Measurements from ENCODE around the gene AKAP8L.
A peak's percentile ranks its signal among the peaks of the same experiment; 100 is the strongest.

Gene AKAP8L

DNA sequence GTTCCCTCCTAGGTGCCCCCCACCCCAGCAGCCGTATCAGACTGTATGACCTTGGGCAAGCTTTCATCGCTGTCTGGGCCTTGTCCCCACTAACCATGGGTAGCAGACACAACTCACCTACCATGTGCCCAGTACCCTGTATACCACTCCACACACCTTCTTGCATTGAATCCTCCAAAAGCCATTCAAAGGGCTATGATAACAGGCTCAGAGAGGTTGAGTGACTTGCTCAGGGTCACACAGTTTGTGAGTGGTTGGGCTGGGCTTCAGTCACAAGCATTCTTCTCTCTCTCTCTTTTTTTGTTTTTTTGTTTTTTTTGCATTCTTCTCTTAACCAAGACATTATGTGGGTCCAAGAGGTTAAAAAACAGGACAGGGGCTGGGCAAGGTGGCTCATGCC is 42.9 kb upstream of the AKAP8L start:
- TF ChIP-seq, protein P1, sequence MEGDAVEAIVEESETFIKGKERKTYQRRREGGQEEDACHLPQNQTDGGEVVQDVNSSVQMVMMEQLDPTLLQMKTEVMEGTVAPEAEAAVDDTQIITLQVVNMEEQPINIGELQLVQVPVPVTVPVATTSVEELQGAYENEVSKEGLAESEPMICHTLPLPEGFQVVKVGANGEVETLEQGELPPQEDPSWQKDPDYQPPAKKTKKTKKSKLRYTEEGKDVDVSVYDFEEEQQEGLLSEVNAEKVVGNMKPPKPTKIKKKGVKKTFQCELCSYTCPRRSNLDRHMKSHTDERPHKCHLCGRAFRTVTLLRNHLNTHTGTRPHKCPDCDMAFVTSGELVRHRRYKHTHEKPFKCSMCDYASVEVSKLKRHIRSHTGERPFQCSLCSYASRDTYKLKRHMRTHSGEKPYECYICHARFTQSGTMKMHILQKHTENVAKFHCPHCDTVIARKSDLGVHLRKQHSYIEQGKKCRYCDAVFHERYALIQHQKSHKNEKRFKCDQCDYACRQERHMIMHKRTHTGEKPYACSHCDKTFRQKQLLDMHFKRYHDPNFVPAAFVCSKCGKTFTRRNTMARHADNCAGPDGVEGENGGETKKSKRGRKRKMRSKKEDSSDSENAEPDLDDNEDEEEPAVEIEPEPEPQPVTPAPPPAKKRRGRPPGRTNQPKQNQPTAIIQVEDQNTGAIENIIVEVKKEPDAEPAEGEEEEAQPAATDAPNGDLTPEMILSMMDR (conservative IDR thresholded peaks at IDR 0.05; ENCODE audit: low read depth, low read length): no peak
- no peak overlapping the region for H3K4me3 ChIP-seq (ENCODE audit: low read depth, low read length)
- DNase-seq (ENCODE audit: low read depth): no peak

DNA sequence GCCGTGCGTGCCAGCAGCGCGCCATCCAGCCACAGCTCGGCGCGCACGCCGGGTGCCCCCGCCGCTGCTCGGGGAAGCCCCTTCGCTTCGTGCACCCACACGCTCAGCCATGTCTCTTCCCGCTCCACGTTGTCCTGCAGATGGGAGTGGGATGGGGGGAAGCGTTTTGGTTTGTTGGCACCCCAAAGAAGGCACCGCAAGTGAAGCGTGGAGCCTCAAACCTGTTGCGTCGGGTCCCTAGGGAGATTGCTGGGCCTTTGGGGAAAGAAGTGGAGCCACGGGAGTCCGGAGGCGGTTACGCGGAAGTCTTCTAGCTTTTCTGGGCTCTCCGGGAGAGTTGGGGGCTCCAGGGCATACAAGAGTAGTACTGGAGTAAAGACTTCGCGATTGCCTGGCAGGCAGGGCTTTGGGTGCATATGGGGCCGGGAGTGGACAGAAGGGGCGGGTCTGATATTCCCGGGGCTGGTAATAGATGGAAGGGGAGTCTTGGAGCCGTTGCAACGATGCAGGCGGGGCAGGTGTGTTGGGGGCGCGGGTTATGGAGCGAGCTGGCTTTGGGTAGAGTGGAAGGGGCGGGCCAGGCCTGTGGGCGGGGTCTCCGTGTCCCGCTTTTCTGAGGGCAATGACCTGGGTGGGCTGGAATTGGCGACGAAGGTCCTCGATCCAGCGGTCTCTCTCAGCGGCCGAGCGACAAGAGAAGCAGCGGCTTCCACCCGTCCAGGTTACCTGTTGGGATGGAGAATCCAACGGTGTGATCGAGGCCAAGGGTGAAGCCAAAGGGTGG is 39.1 kb upstream of the AKAP8L start:
- DNase-seq (ENCODE audit: low read depth): no peak
- H3K4me3 ChIP-seq (ENCODE audit: low read depth, low read length): no peak overlapping the region
- TF ChIP-seq, protein P1 (conservative IDR thresholded peaks at IDR 0.05; ENCODE audit: low read depth, low read length): no peak

DNA sequence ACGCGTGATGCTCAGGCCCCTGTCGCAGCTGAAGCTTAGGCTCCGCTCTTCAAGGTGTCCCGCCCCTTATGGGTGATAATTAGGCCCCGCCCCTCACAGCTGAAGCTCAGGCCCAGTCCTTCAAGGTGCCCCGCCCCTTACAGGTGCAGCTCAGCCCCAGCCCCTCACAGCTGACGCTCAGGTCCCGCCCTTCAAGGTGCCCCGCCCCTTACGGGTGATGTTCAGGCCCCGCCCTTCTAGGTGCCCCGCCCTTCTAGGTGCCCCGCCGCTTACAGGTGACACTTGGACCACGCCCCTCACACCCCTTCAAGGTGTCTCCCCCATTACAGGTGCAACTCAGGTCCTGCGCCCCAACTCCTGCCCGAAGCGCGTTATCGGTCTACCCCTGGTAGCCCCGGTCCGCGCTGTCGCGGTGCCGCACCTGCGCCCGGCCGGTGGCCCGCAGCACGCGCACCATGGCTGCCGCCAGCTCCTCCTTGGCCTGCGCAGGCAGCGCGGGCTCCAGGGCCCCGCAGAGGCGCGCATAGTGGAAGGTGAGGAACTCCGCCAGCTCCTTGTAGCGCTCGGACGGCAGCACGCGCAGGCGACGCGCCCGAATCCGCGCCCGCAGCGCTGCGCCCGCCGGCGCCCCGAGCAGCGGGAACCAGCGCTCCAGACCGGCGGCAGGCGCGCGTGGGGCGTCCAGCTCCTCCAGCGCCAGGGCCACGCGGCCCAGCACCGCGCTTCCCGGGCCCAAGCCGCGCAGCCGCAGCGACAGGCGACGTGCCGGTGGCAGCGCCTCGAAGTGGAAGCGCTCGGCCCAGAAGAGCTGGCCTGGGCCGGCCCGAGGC is 38.3 kb upstream of the AKAP8L start:
- H3K4me3 ChIP-seq (ENCODE audit: low read depth, low read length): no peak overlapping the region
- no peak for DNase-seq (ENCODE audit: low read depth)
- TF ChIP-seq, protein P1 (conservative IDR thresholded peaks at IDR 0.05; ENCODE audit: low read depth, low read length): no peak

DNA sequence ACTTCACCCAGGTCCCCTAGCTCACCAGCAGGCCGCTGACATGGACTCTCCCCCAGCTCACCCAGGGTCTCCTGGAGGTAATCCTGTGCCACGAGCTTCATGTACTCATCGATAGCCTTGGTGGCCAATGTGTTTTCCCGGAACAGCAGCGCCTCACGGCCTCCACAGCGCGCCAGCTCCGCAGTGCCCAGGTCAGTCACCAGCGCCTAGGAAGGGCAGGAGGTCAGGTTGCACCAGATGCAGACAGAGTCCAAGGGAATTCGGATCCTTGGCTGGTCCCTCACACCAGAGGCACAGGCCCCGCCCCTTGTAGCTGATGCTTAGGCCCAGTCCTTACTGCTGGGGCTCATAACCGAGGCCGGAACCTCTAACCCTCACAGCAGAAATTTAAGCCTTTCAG is 37.7 kb upstream of the AKAP8L start:
- DNase-seq (ENCODE audit: low read depth): no peak
- H3K4me3 ChIP-seq (ENCODE audit: low read depth, low read length): no peak overlapping the region
- TF ChIP-seq, protein P1 (conservative IDR thresholded peaks at IDR 0.05; ENCODE audit: low read depth, low read length): no peak

DNA sequence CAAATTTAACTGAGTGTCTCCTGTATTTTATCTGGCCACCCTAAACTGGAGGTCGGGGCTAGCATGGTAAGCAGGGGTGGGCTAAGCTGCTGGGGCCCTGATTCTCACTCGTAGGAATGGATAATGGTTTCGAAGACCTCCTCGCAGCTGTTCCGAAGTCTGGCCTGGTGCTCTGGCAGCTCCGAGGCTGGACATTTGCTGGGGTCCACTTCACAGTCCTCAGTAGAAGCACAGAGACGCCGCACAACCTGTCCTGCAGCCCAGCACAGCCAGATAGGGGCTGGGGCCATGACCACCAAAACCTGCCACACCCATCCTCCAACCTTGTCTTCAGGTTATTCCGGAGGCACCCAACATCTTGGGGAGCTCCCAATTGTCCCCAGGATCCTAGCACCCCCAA is 37.2 kb upstream of the AKAP8L start:
- TF ChIP-seq, protein P1 (conservative IDR thresholded peaks at IDR 0.05; ENCODE audit: low read depth, low read length): no peak
- no peak for DNase-seq (ENCODE audit: low read depth)

DNA sequence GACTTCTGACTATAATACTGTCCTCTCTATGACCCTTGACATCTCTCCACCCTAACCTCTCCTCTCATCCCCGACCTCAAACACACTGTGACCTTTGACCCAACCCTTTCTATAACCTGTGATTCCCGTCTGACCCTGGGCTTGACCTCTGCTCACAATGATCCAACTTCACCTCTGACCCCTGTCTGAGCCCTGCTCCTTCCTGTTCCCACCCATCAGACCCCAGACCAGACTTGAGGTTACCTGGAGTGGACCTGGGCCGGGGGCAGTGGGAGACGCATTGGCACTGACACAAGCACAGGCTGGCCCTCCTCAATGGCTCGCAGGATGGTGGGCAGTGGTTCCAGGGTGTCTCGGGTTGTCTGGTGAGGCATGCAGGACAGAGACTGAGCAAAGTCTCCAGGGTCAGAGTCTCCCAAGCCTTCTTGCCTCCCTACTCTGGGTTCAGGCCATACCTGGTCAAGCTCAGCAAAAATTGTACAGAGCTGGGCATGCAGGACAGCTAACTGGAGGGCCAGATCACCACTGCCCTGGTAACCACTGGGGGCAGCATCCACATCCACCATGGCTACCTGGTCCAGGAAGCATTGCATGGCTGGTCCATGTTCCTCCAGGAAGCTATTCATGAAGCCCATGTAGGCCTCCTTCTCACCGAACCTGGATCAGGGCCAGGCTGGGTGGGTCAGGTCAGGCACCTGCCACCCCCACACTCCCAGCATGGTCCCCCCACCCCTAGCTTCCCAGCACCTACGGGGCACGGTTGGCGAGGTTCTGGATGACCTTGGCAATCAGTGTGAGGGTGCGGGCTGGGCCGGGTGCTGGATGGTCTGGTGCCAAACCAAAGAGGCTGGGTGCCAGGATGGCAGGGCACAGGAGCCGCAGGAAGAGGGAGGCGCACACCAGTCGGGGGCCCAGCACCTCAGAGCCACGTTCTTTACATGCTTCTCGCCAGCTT is 35.4 kb upstream of the AKAP8L start:
- no peak for DNase-seq (ENCODE audit: low read depth)
- no peak overlapping the region for H3K4me3 ChIP-seq (ENCODE audit: low read depth, low read length)
- TF ChIP-seq, protein P1 (conservative IDR thresholded peaks at IDR 0.05; ENCODE audit: low read depth, low read length): peak; percentile 52

More for the DNA sequence above, 37.2 kb upstream of the AKAP8L start:
- H3K4me3 ChIP-seq (ENCODE audit: low read depth, low read length): no peak overlapping the region

All from choroid plexus epithelial cell (primary cell).